HCT116 (cell line): ENCODE results near the gene SFRP2. TPM values are rescaled to one million over a fixed set of nuclear protein-coding genes. Genes with fewer than 3 reads are reported as not detected.

ENCODE experiments used
- ATAC-seq: fragments of 200-7000 bp; cut with Tn5 transposase; 2 replicates; pipeline ENCODE4 v1.9.1; 2020; ENCODE audit warnings: mild to moderate bottlenecking, moderate library complexity
- BruUV-seq: library from RNA; stranded (reverse); fragments of 400-500 nt; replicated peaks from 2 replicates; lab custom pipeline; 2021; lab: Mats Ljungman, UMichigan
- CTCF ChIA-PET: fragments of 300-600 bp; sonication (Branson Sonifier 250); formaldehyde crosslinking; loops from one replicate; lab custom pipeline; 2021; ENCODE audit warnings: antibody characterized with exemption; lab: Charles Lee
- POLR2A ChIA-PET: fragments of 300-600, 350-600 bp; sonication (Branson Sonifier 250); formaldehyde crosslinking; loops from one replicate; lab custom pipeline; 2021; ENCODE audit warnings: antibody characterized with exemption; lab: Charles Lee
- RAD21 ChIA-PET, 2 experiments: fragments of 300-600 bp; sonication (Branson Sonifier 250); formaldehyde crosslinking; loops; one replicate each; lab custom pipeline; 2023; ENCODE audit warnings: low total read pairs in 2 of 2; ENCODE audit not compliant: uncharacterized antibody in 2 of 2, unreplicated experiment in 2 of 2, low non-redundant PET in 1 of 2; lab: Charles Lee
- DNase-seq: peaks from one replicate; pipeline ENCODE4 v3.0.0-alpha.2; 2010; ENCODE audit warnings: low read depth, low spot score
- H2AFZ ChIP-seq: fragments of 200-600 bp; shearing (Covaris generic), sonication (generic); 2 replicates; pipeline ENCODE4 v1.6.1; 2017; ENCODE audit warnings: low read depth, mixed run types, mixed read lengths, antibody characterized with exemption, low read length; ENCODE audit not compliant: poor library complexity, severe bottlenecking
- H3K27ac ChIP-seq: 2 replicates; pipeline ENCODE4 v1.5.1; 2012; ENCODE audit warnings: low read depth, low read length
- H3K27me3 ChIP-seq: fragments of 200-600 bp; sonication (generic); 2 replicates; pipeline ENCODE4 v1.6.1; 2016; ENCODE audit warnings: mixed run types, low read length, mixed read lengths; ENCODE audit not compliant: insufficient read depth
- H3K36me3 ChIP-seq, 2 experiments: fragments of 200-500 bp in 1 of 2; fragments of 200-600 bp in 1 of 2; sonication (Bioruptor generic) in 1 of 2; sonication (generic) in 1 of 2; 2 replicates each; pipeline versions ENCODE4 v1.5.1 to v1.6.1; 2014 to 2016; ENCODE audit warnings: low read length in 2 of 2, inconsistent platforms in 1 of 2, mixed read lengths in 1 of 2, mixed run types in 1 of 2; ENCODE audit not compliant: insufficient read depth in 2 of 2, control insufficient read depth in 1 of 2
- H3K4me1 ChIP-seq, 2 experiments: fragments of 200-600 bp in 1 of 2; sonication (generic) in 1 of 2; 2 replicates each; pipeline versions ENCODE4 v1.5.1 to v1.6.1; 2012 to 2017; ENCODE audit warnings: low read length in 2 of 2, inconsistent platforms in 1 of 2, mild to moderate bottlenecking in 1 of 2, mixed read lengths in 1 of 2, mixed run types in 1 of 2, moderate library complexity in 1 of 2; ENCODE audit not compliant: insufficient read depth in 2 of 2, control insufficient read depth in 1 of 2
- H3K4me2 ChIP-seq: fragments of 200-600 bp; sonication (generic); 2 replicates; pipeline ENCODE4 v1.6.1; 2017; ENCODE audit warnings: mixed run types, low read length, mixed read lengths
- H3K4me3 ChIP-seq, 2 experiments: fragments of 200-600 bp in 1 of 2; sonication (generic) in 1 of 2; replicated peaks in 1 of 2; 2 replicates each; pipeline ENCODE4 v1.5.1; 2011 to 2016; ENCODE audit warnings: low read length in 2 of 2, control low read depth in 1 of 2, low read depth in 1 of 2, mild to moderate bottlenecking in 1 of 2, mixed read lengths in 1 of 2, mixed run types in 1 of 2
- H3K79me2 ChIP-seq: fragments of 200-600 bp; sonication (generic); 2 replicates; pipeline ENCODE4 v1.6.1; 2017; ENCODE audit warnings: mild to moderate bottlenecking, mixed run types, low read length, moderate library complexity, mixed read lengths; ENCODE audit not compliant: insufficient read depth
- H3K9ac ChIP-seq: fragments of 200-600 bp; sonication (generic); 2 replicates; pipeline ENCODE4 v1.6.1; 2016; ENCODE audit warnings: low read length, mixed read lengths
- H3K9me2 ChIP-seq: fragments of 200-600 bp; sonication (generic), shearing (Covaris generic); 2 replicates; pipeline ENCODE4 v1.6.1; 2017; ENCODE audit warnings: mixed run types, mild to moderate bottlenecking, moderate library complexity; ENCODE audit not compliant: insufficient read depth
- H3K9me3 ChIP-seq, 2 experiments: fragments of 200-500 bp in 1 of 2; fragments of 200-600 bp in 1 of 2; sonication (Bioruptor generic) in 1 of 2; sonication (generic) in 1 of 2; 2 replicates each; pipeline ENCODE4 v1.6.1; 2014 to 2017; ENCODE audit warnings: low read length in 2 of 2, mixed read lengths in 2 of 2, inconsistent platforms in 1 of 2, low read depth in 1 of 2, mild to moderate bottlenecking in 1 of 2, mixed run types in 1 of 2, moderate library complexity in 1 of 2; ENCODE audit not compliant: control insufficient read depth in 1 of 2, insufficient read depth in 1 of 2
- H4K20me1 ChIP-seq: fragments of 200-600 bp; sonication (generic), shearing (Covaris generic); 2 replicates; pipeline ENCODE4 v1.6.1; 2017; ENCODE audit warnings: mixed run types, mild to moderate bottlenecking, moderate library complexity; ENCODE audit not compliant: insufficient read depth
- CEBPB ChIP-seq: IDR thresholded peaks from 2 replicates; pipeline ENCODE4 v1.6.1; 2012; ENCODE audit warnings: low read depth
- EGR1 ChIP-seq: IDR thresholded peaks from 2 replicates; pipeline ENCODE4 v1.6.1; 2012; ENCODE audit warnings: low read depth
- JUND ChIP-seq: IDR thresholded peaks from 2 replicates; pipeline ENCODE4 v1.6.1; 2012
- POLR2A ChIP-seq: IDR thresholded peaks from 2 replicates; pipeline ENCODE4 v1.7.0; 2011; ENCODE audit warnings: borderline replicate concordance; ENCODE audit not compliant: insufficient read depth, insufficient read length; ENCODE audit errors: extremely low read depth
- POLR2AphosphoS5 ChIP-seq: IDR thresholded peaks from 2 replicates; pipeline ENCODE4 v1.6.1; 2011; ENCODE audit warnings: mild to moderate bottlenecking, low read depth, low read length, moderate library complexity
- RAD21 ChIP-seq: IDR thresholded peaks from 2 replicates; pipeline ENCODE4 v1.6.1; 2012; ENCODE audit warnings: low read depth, mild to moderate bottlenecking
- REST ChIP-seq: IDR thresholded peaks from 2 replicates; pipeline ENCODE4 v1.6.1; 2012; ENCODE audit warnings: low read depth
- SIN3A ChIP-seq: IDR thresholded peaks from 2 replicates; pipeline ENCODE4 v1.6.1; 2012; ENCODE audit warnings: low read depth
- SP1 ChIP-seq: IDR thresholded peaks from 2 replicates; pipeline ENCODE4 v1.6.1; 2012; ENCODE audit warnings: low read depth
- YY1 ChIP-seq: IDR thresholded peaks from 2 replicates; pipeline ENCODE4 v1.6.1; 2011; ENCODE audit warnings: low read length, low read depth, moderate library complexity, mild to moderate bottlenecking; ENCODE audit not compliant: insufficient replicate concordance; ENCODE audit errors: extremely low read depth
- ZFX ChIP-seq: fragments of 450-650 bp; IDR thresholded peaks from 2 replicates; pipeline ENCODE4 v1.6.1; 2017
- ZNF274 ChIP-seq: fragments of 200-500 bp; sonication (Bioruptor generic); IDR thresholded peaks from 2 replicates; pipeline ENCODE4 v1.6.1; 2014; ENCODE audit warnings: mild to moderate bottlenecking, low read depth, low read length, inconsistent platforms
- intact Hi-C: fragments of 100-400 bp; cut with micrococcal nuclease; formaldehyde crosslinking; loops from 2 replicates; pipeline ENCODE4 v1.10.0; 2022
- total RNA-seq: library from RNA; stranded (reverse); gene quantifications from one replicate; pipeline ENCODE4 v1.2.1, GENCODE V29; 2021; ENCODE audit not compliant: unreplicated experiment
- TF ChIP-seq, protein P1 (sequence below): IDR thresholded peaks from 2 replicates; pipeline ENCODE4 v1.6.1; 2012

The SFRP2 gene
- total RNA-seq, 1 experiment from 2014 or later = 0.22 TPM

GRCh38 chr4:153777421-153777820 is 11.5 kb downstream of the SFRP2 start (continued):
- TF ChIP-seq RAD21 (no peak), CEBPB (no peak), ZNF274 (no peak), SIN3A (no peak), POLR2AphosphoS5 (no peak)
- TF ChIP-seq, protein P1, sequence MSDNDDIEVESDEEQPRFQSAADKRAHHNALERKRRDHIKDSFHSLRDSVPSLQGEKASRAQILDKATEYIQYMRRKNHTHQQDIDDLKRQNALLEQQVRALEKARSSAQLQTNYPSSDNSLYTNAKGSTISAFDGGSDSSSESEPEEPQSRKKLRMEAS = no peak

- POLR2A ChIA-PET = no interaction called here
- no peaks in the 10 kb centered on the region for H3K36me3 ChIP-seq
- RAD21 ChIA-PET = no interaction called here
- no peak overlapping the region for H3K4me3 ChIP-seq
- H3K79me2 ChIP-seq = no peaks in the 10 kb centered on the region
- BruUV-seq = no TSS peak
- TF ChIP-seq YY1 (no peak), ZNF274 (no peak), REST (no peak), CEBPB (no peak), SP1 (no peak), EGR1 (no peak), ZFX (no peak), JUND (no peak), POLR2A (no peak), POLR2AphosphoS5 (no peak)
- no peaks in the 10 kb centered on the region for H3K4me1 ChIP-seq
- CTCF ChIA-PET = no interaction called here
- intact Hi-C loops = loop anchor here (10.0 kb wide), 1 partner anchor 838 kb away; the partner anchor contains the start of gene FGG
- no peaks in the 10 kb centered on the region for H3K27me3 ChIP-seq
- H2AFZ ChIP-seq = no peak overlapping the region
- no peaks in the 10 kb centered on the region for H3K9me2 ChIP-seq
- H3K27ac ChIP-seq = no peak overlapping the region
- no peaks in the 10 kb centered on the region for H4K20me1 ChIP-seq
- DNase-seq (no peak), ATAC-seq (no peak)
- H3K9me3 ChIP-seq = no peaks in the 10 kb centered on the region
- no peak overlapping the region for H3K9ac ChIP-seq
- no peak overlapping the region for H3K4me2 ChIP-seq
Observed at GRCh38 chr4:153776601-153777000, 12.3 kb downstream of the SFRP2 start.
